NCI-H2081 (cell line): ENCODE data around the gene HIGD1A.
A peak's percentile ranks its signal among the peaks of the same experiment; 100 is the strongest.

Experiments used
- DNase-seq, 2 experiments: peaks; one replicate each; lab custom pipeline; 2025; lab: John Stamatoyannopoulos, UW

Gene HIGD1A

GRCh38 chr3:42755681-42756578, 48.4 kb downstream of the HIGD1A start:
- DNase-seq: peak in 1 of 2 experiments; percentile 22

- DNase-seq: no peak
These were observed 50.5 kb downstream of the HIGD1A start for GRCh38 chr3:42753757-42754156.

- no peak for DNase-seq
These were observed 51.3 kb downstream of the HIGD1A start for GRCh38 chr3:42752961-42753360.

- DNase-seq: no peak
These were observed 51.8 kb downstream of the HIGD1A start for GRCh38 chr3:42752441-42752840.

GRCh38 chr3:42751609-42752008, 52.7 kb downstream of the HIGD1A start:
- no peak for DNase-seq

- no peak for DNase-seq
These were observed 53.5 kb downstream of the HIGD1A start for GRCh38 chr3:42750834-42751233.

GRCh38 chr3:42749753-42750231, 54.5 kb downstream of the HIGD1A start:
- DNase-seq: no peak

GRCh38 chr3:42749025-42749752, 55.1 kb downstream of the HIGD1A start:
- no peak for DNase-seq

GRCh38 chr3:42747581-42747980, 56.7 kb downstream of the HIGD1A start:
- DNase-seq: no peak

GRCh38 chr3:42746455-42747450, 57.5 kb downstream of the HIGD1A start:
- DNase-seq: no peak

- no peak for DNase-seq
These were observed 58.4 kb downstream of the HIGD1A start for GRCh38 chr3:42745776-42746454.

- DNase-seq: no peak
These were observed 59.0 kb downstream of the HIGD1A start for GRCh38 chr3:42745291-42745745.

- no peak for DNase-seq
These were observed 60.9 kb downstream of the HIGD1A start for GRCh38 chr3:42743204-42743995.

GRCh38 chr3:42742688-42743087, 61.6 kb downstream of the HIGD1A start:
- DNase-seq: no peak

GRCh38 chr3:42742259-42742658, 62.0 kb downstream of the HIGD1A start:
- DNase-seq: no peak

- no peak for DNase-seq
These were observed 62.5 kb downstream of the HIGD1A start for GRCh38 chr3:42741796-42742195.

GRCh38 chr3:42739401-42740158, 64.7 kb downstream of the HIGD1A start:
- DNase-seq: no peak

- DNase-seq: no peak
These were observed 67.8 kb downstream of the HIGD1A start for GRCh38 chr3:42736531-42736930.

- no peak for DNase-seq
These were observed 68.2 kb downstream of the HIGD1A start for GRCh38 chr3:42736081-42736480.
